AG09309 (cell line): ENCODE data around the gene SLC16A2.

Experiments used
- DNase-seq: peaks from one replicate; pipeline ENCODE4 v3.0.0-alpha.2; 2010; ENCODE audit warnings: low read depth
- H3K4me3 ChIP-seq: 2 replicates; pipeline ENCODE4 v1.5.1; 2011; ENCODE audit warnings: mild to moderate bottlenecking, low read depth, low read length, moderate library complexity; ENCODE audit not compliant: control insufficient read depth
- TF ChIP-seq, protein P1 (sequence below): IDR thresholded peaks from 2 replicates; pipeline ENCODE4 v1.5.1; 2011; ENCODE audit warnings: mild to moderate bottlenecking, low read depth, low read length, inconsistent platforms; ENCODE audit not compliant: insufficient read depth, control insufficient read depth; ENCODE audit errors: missing control alignments

Gene SLC16A2

DNA sequence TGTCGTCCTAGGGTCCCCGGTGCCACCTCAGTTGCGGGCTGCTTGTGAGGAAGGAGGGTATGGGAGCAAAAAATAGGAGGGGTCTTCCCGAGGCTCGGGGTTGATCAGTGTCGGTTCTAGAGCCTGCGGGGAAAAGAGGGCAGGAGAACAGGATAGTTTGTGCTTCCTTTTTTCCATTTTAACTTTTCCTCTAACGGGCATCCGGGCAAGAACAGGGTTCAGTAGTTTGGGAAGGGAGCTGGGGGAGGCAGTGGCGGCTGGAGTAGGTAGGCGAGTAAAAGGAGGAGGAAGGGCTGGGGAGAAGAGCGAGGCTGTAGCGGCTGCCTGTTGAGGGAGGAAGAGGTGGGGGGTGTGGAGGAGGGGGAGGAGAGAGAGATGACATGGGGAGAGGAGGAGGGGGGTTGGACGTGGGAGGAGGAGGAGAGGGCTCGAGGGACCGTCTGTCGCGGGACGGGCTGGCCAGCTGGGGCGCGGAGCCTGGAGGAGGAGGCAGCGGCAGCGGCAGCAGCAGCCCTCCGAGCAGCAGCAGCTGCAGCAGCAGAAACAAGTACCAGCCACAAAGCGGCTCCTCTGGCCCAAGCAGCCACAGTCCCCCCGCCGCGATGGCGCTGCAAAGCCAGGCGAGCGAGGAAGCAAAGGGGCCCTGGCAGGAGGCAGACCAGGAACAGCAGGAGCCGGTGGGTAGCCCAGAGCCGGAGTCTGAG, at the start of gene SLC16A2:
TSS of gene SLC16A2 (plus strand) at position 458 of the 704 bp plus-strand sequence. CDS start at position 603, 145 bp downstream.
- H3K4me3 ChIP-seq = peak within 1 kb of the TSS; percentile 67
- peak; percentile 52 for DNase-seq
- TF ChIP-seq, protein P1, sequence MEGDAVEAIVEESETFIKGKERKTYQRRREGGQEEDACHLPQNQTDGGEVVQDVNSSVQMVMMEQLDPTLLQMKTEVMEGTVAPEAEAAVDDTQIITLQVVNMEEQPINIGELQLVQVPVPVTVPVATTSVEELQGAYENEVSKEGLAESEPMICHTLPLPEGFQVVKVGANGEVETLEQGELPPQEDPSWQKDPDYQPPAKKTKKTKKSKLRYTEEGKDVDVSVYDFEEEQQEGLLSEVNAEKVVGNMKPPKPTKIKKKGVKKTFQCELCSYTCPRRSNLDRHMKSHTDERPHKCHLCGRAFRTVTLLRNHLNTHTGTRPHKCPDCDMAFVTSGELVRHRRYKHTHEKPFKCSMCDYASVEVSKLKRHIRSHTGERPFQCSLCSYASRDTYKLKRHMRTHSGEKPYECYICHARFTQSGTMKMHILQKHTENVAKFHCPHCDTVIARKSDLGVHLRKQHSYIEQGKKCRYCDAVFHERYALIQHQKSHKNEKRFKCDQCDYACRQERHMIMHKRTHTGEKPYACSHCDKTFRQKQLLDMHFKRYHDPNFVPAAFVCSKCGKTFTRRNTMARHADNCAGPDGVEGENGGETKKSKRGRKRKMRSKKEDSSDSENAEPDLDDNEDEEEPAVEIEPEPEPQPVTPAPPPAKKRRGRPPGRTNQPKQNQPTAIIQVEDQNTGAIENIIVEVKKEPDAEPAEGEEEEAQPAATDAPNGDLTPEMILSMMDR = no peak

DNA sequence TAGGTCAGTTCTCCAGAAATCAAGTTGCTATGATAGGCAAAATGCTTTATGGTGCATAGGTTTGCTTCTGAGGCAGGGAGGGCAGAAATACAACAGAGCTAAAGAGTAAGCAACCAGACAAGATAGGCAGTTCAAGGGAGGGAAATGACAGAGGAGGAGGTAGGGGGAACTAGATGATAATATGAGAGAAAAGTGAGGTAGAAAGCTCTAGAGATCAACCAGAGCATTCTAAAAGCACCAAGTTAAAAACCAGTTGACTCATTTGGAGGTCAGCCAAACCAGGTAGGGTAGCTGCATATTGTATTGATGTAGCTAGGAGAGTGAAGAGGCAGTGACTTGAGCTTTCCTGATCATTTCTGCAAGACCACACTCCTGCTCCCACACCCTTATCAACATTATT, 49.0 kb upstream of the SLC16A2 start:
- H3K4me3 ChIP-seq = no peak overlapping the region
- TF ChIP-seq, protein P1 = no peak
- no peak for DNase-seq

DNA sequence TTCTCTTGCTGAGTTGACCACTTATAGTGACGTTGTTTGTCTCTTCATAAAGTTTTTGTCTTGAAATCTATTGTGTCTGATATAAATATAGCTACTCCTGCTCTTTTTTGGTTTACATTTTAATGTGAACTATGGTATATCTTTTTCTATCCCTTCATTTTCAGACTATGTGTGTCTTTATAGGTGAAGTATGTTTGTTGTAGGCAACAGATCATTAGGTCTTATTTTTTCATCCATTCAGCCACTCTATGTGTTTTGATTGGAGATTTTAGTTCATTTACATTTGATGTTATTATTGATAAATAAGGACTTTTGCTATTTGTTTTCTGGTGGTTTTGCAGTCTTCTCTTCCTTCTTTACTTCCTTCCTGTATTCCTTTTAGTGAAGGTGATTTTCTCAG, 44.0 kb upstream of the SLC16A2 start:
- no peak for DNase-seq
- TF ChIP-seq, protein P1 = no peak
- H3K4me3 ChIP-seq = no peak overlapping the region

DNA sequence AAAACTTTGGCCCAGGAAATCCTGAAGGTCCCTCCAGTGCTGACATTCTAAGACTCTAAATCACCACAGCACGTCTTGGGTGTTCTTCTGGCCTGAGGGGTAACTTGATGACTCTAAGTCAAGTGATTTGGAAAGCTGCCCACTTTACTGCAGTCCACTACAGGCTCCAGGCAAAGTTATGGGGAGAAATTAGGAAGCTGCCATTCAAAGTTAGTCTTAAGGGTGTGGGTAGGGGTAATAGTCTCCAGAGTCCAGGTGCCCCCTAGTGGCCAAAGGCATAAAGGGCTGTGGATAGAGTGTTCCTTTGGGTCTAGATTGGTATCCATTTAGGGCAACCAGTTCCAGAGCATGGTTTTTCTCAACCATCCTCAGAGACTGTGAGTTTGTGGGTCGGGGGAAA, 38.7 kb upstream of the SLC16A2 start:
- no peak overlapping the region for H3K4me3 ChIP-seq
- peak; percentile 31 for DNase-seq
- TF ChIP-seq, protein P1 = peak; percentile 87

DNA sequence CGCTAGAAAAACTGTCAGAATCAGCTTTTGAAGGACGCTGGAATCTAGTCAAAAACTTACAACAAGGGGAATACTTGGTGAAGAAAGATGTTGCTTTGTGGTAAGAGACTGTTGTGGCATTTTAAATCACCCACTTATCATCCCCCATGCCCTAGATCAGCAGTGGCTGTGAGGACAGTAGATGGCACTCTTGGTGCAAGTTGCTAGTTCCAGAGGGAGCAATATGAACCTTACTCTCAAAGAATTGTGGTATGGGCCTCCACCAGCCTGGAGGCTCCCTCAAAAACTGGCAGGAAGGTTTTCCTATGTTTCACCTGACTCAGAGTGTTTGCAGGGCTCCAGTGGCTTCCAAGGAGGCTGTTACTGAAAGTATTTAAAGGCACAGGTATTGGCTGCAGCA, 37.7 kb upstream of the SLC16A2 start:
- TF ChIP-seq, protein P1 = peak; percentile 71
- H3K4me3 ChIP-seq = no peak overlapping the region
- DNase-seq = peak; percentile 16

DNA sequence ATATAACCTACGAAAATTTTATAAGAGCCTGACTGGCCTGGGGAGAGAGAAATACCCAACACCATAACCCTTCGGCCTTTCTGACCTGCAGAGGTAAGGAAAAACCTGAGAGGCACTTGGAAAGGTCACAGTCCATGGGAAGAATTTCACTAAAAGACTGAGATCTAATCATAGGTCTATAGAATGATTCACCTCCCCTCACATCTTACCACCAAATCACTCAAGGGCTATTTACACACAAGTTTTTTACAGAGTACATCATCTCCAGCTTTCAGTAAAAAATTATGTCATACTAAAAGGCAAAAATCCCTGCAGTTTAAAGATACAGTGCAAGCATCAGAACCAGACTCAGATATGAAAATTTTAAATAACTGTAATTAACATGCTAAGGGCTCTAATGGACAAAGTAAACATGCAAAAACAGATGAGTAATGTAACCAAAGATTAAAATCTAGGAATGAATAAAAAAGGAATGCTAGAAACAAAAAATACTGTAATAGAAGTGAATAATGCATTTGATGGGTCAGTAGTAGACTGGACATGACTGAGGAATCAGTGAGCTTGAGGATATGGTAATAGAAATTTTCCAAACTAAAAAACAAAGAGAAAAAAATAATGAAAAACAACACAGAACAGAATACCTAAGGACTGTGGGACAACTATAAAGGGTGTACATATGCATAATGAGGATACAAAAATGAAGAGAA, 32.1 kb upstream of the SLC16A2 start:
- no peak overlapping the region for H3K4me3 ChIP-seq
- DNase-seq = no peak
- TF ChIP-seq, protein P1 = no peak
